Endothelial cell of umbilical vein (primary cell): ENCODE measurements around the gene MED13. TPM values are rescaled to one million over a fixed set of nuclear protein-coding genes. Genes with fewer than 3 reads are reported as not detected.

Experiments used
- BruUV-seq: library from RNA; stranded (reverse); fragments of 400-500 nt; replicated peaks from 2 replicates; lab custom pipeline; 2021; lab: Mats Ljungman, UMichigan
- CTCF ChIA-PET: fragments of 300-600, 350-600 bp; sonication (Branson Sonifier 250); formaldehyde crosslinking; loops from one replicate; lab custom pipeline; 2021; ENCODE audit warnings: antibody characterized with exemption, inconsistent platforms; lab: Charles Lee
- POLR2A ChIA-PET: fragments of 300-600, 350-600 bp; sonication (Branson Sonifier 250); formaldehyde crosslinking; loops from one replicate; lab custom pipeline; 2021; ENCODE audit warnings: antibody characterized with exemption, inconsistent platforms; lab: Charles Lee
- DNase-seq: peaks from one replicate; pipeline ENCODE4 v3.0.0-alpha.2; 2011; ENCODE audit warnings: low read depth, low spot score
- FAIRE-seq: peaks from 2 replicates; lab custom pipeline; 2011; peaks lifted over from hg19 to GRCh38; lab: Jason Lieb, UNC
- H2AFZ ChIP-seq: 2 replicates; pipeline ENCODE4 v1.6.0; 2012; ENCODE audit warnings: low read depth, low read length, control low read depth, inconsistent platforms
- H3K27ac ChIP-seq: 2 replicates; pipeline ENCODE4 v1.5.1; 2011; ENCODE audit warnings: low read depth, mild to moderate bottlenecking, control low read depth, low read length, moderate library complexity; ENCODE audit not compliant: insufficient read depth
- H3K27me3 ChIP-seq, 2 experiments: 2 replicates each; pipeline versions ENCODE4 v1.6.0 to v1.6.1; 2011; ENCODE audit warnings: low read length in 2 of 2, mixed read lengths in 1 of 2; ENCODE audit not compliant: control insufficient read depth in 2 of 2, insufficient read depth in 2 of 2
- H3K36me3 ChIP-seq, 2 experiments: 2 replicates in 1 of 2; 3 replicates in 1 of 2; pipeline ENCODE4 v1.5.1; 2011; ENCODE audit warnings: low read length in 2 of 2, mild to moderate bottlenecking in 1 of 2, moderate library complexity in 1 of 2; ENCODE audit not compliant: control insufficient read depth in 2 of 2, insufficient read depth in 2 of 2; ENCODE audit errors: extremely low read depth in 1 of 2
- H3K4me1 ChIP-seq: 3 replicates; pipeline ENCODE4 v1.5.1; 2011; ENCODE audit warnings: mild to moderate bottlenecking, low read length; ENCODE audit not compliant: control insufficient read depth, insufficient read depth; ENCODE audit errors: extremely low read depth
- H3K4me2 ChIP-seq: 2 replicates; pipeline ENCODE4 v1.6.1; 2011; ENCODE audit warnings: low read length, control low read depth, mixed read lengths; ENCODE audit not compliant: insufficient read depth
- H3K4me3 ChIP-seq, 3 experiments: fragments of 200-600 bp in 1 of 3; sonication (generic), shearing (Covaris generic) in 1 of 3; replicated peaks in 1 of 3; 2 replicates each; pipeline ENCODE4 v1.5.1; 2011 to 2016; ENCODE audit warnings: control low read depth in 3 of 3, low read length in 3 of 3, mild to moderate bottlenecking in 2 of 3, inconsistent platforms in 1 of 3, low read depth in 1 of 3, moderate library complexity in 1 of 3; ENCODE audit not compliant: insufficient read depth in 1 of 3
- H3K79me2 ChIP-seq: 2 replicates; pipeline ENCODE4 v1.6.0; 2012; ENCODE audit warnings: low read length, inconsistent platforms; ENCODE audit not compliant: control insufficient read depth, insufficient read depth
- H3K9ac ChIP-seq: replicated peaks from 2 replicates; pipeline ENCODE3; 2011; ENCODE audit warnings: low read length, control low read depth; ENCODE audit not compliant: insufficient read depth; ENCODE audit errors: extremely low read depth
- H3K9me1 ChIP-seq: replicated peaks from 3 replicates; pipeline ENCODE4 v1.6.0; 2011; ENCODE audit warnings: mild to moderate bottlenecking, low read length; ENCODE audit not compliant: control insufficient read depth, insufficient read depth; ENCODE audit errors: extremely low read depth
- H3K9me3 ChIP-seq: replicated peaks from 2 replicates; pipeline ENCODE4 v1.5.1; 2012; ENCODE audit warnings: low read length, inconsistent platforms; ENCODE audit not compliant: control insufficient read depth, insufficient read depth
- H4K20me1 ChIP-seq: replicated peaks from 2 replicates; pipeline ENCODE3; 2011; ENCODE audit warnings: mild to moderate bottlenecking, low read length; ENCODE audit not compliant: control insufficient read depth, insufficient read depth; ENCODE audit errors: extremely low read depth
- EZH2 ChIP-seq: IDR thresholded peaks from 2 replicates; pipeline ENCODE4 v1.6.1; 2012; ENCODE audit warnings: borderline replicate concordance, low read depth, mild to moderate bottlenecking, moderate library complexity, low read length, inconsistent platforms; ENCODE audit not compliant: severe bottlenecking
- FOS ChIP-seq: IDR thresholded peaks from 2 replicates; pipeline ENCODE4 v1.6.1; 2011; ENCODE audit warnings: mild to moderate bottlenecking, low read length, moderate library complexity, borderline replicate concordance; ENCODE audit not compliant: insufficient read depth
- GATA2 ChIP-seq: IDR thresholded peaks from 2 replicates; pipeline ENCODE4 v1.7.0; 2011; ENCODE audit warnings: low read depth, mild to moderate bottlenecking, moderate library complexity, mixed read lengths, low read length; ENCODE audit not compliant: insufficient read length, insufficient read depth
- JUN ChIP-seq: IDR thresholded peaks from 2 replicates; pipeline ENCODE4 v1.6.1; 2011; ENCODE audit warnings: borderline replicate concordance, low read depth; ENCODE audit not compliant: insufficient read length, insufficient read depth
- MYC ChIP-seq: IDR thresholded peaks from one replicate; pipeline ENCODE4 v1.6.1; 2011; ENCODE audit warnings: mild to moderate bottlenecking, low read depth, low read length
- POLR2A ChIP-seq: IDR thresholded peaks from 2 replicates; pipeline ENCODE4 v1.6.1; 2012; ENCODE audit warnings: low read depth, mild to moderate bottlenecking, control low read depth, low read length
- POLR2AphosphoS5 ChIP-seq: IDR thresholded peaks from 2 replicates; pipeline ENCODE4 v1.6.1; 2012; ENCODE audit warnings: low read depth, mild to moderate bottlenecking, control low read depth, low read length, moderate library complexity; ENCODE audit not compliant: insufficient read depth
- dilution Hi-C: fragments of 300-500 bp; cut with MboI; formaldehyde crosslinking; loops from one replicate; pipeline ENCODE4 v1.15.0; 2019; ENCODE audit warnings: low sequenced_read_pairs; ENCODE audit not compliant: extremely low pct_ligation_motif_present
- intact Hi-C: fragments of 100-400 bp; cut with micrococcal nuclease; formaldehyde crosslinking; loops from one replicate; pipeline ENCODE4 v1.10.0; 2022
- polyA plus RNA-seq, 4 experiments: library from polyadenylated mRNA; depleted of rRNA in 3 of 4; stranded (reverse) in 3 of 4; unstranded in 1 of 4; fragments of >200 nt; gene quantifications; 2 replicates each; pipeline versions ENCODE4 v1.2.1 to v1.2.3, GENCODE V29; 2011 to 2012; ENCODE audit warnings: missing spikeins in 1 of 4
- total RNA-seq: library from RNA; stranded (reverse); gene quantifications from 2 replicates; pipeline ENCODE4 v1.2.3, GENCODE V29; 2021
- TF ChIP-seq, protein P1 (sequence below): IDR thresholded peaks from 2 replicates; pipeline ENCODE4 v1.6.1; 2011; ENCODE audit not compliant: insufficient read depth, insufficient read length
- TF ChIP-seq, protein P2 (sequence below), 2 donors: IDR thresholded peaks; 1 replicate in 1 of 2; 2 replicates in 1 of 2; pipeline ENCODE4 v1.5.1; 2011; ENCODE audit warnings: low read length in 2 of 2, mild to moderate bottlenecking in 2 of 2, moderate library complexity in 2 of 2, control low read depth in 1 of 2, inconsistent platforms in 1 of 2, low read depth in 1 of 2; ENCODE audit not compliant: insufficient read depth in 1 of 2; ENCODE audit errors: extremely low read depth in 1 of 2

The MED13 gene
- total and polyA plus RNA-seq, 2 donors (not counting 3 experiments of a cell fraction or from before 2014, with no cell fraction given), result 11.6 to 49.6 TPM

DNA sequence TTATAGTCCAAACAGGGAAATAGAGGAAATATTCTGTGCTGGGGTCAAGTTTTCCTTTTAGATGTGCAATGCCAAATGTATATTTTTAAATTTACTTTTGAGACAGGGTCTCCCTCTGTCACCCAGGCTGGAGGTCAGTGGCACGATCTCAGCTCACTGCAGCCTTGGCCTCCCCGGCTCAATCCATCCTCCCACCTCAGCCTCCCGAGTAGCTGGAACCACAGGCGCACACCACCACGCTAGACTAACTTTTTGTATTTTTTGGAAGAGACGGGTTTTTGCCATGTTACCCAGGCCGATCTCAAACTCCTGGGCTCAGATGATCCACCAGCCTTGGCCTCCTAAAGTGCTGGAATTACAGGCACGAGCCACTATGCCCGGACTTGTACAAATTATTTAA is 25.8 kb upstream of the MED13 start:
- no TSS peak for BruUV-seq
- Histone ChIP-seq H3K9me1 (no peaks in the 10 kb centered on the region), H3K4me3 (no peak overlapping the region), H2AFZ (no peak overlapping the region), H3K27me3 (no peaks in the 10 kb centered on the region), H3K36me3 (no peaks in the 10 kb centered on the region), H3K9ac (no peak overlapping the region), H3K4me1 (peaks cover 9% of the 10 kb centered on the region), H4K20me1 (no peaks in the 10 kb centered on the region), H3K79me2 (no peaks in the 10 kb centered on the region), H3K4me2 (no peak overlapping the region), H3K27ac (no peak overlapping the region), H3K9me3 (no peaks in the 10 kb centered on the region)
- ChIA-PET POLR2A (no interaction called here), CTCF (interaction anchor here (1.0 kb wide), 1 partner anchor 10 kb away, joined by 3 read pairs; no protein-coding TSS in a partner anchor)
- intact Hi-C loops, result no loop called here
- dilution Hi-C loops, result no loop called here
- FAIRE-seq (no peak), DNase-seq (no peak)
- TF ChIP-seq POLR2AphosphoS5 (no peak), MYC (no peak), JUN (no peak), EZH2 (no peak), POLR2A (no peak), GATA2 (no peak), FOS (no peak)
- TF ChIP-seq, protein P1, sequence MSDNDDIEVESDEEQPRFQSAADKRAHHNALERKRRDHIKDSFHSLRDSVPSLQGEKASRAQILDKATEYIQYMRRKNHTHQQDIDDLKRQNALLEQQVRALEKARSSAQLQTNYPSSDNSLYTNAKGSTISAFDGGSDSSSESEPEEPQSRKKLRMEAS, result no peak
- TF ChIP-seq, protein P2, sequence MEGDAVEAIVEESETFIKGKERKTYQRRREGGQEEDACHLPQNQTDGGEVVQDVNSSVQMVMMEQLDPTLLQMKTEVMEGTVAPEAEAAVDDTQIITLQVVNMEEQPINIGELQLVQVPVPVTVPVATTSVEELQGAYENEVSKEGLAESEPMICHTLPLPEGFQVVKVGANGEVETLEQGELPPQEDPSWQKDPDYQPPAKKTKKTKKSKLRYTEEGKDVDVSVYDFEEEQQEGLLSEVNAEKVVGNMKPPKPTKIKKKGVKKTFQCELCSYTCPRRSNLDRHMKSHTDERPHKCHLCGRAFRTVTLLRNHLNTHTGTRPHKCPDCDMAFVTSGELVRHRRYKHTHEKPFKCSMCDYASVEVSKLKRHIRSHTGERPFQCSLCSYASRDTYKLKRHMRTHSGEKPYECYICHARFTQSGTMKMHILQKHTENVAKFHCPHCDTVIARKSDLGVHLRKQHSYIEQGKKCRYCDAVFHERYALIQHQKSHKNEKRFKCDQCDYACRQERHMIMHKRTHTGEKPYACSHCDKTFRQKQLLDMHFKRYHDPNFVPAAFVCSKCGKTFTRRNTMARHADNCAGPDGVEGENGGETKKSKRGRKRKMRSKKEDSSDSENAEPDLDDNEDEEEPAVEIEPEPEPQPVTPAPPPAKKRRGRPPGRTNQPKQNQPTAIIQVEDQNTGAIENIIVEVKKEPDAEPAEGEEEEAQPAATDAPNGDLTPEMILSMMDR (IDR thresholded peaks at IDR 0.05; ENCODE audit: extremely low read depth in 1 of 2, insufficient read depth in 1 of 2, low read depth in 1 of 2, low read length in 2 of 2), result no peak
